Spleen (tissue), 11 donors: ENCODE results near the gene KASH5. TPM values are rescaled to one million over a fixed set of nuclear protein-coding genes. Genes with fewer than 3 reads are reported as not detected.

ENCODE experiments used
- DNase-seq: peaks from one replicate; pipeline ENCODE4 v3.0.0-alpha.2; 2020
- H3K27ac ChIP-seq, 8 donors: fragments of 200-600 bp; sonication (generic) in 7 of 8; 1 replicate in 4 of 8; 2 replicates in 4 of 8; pipeline versions ENCODE4 v1.5.0 to v1.8.0; 2016 to 2021; ENCODE audit warnings: inconsistent platforms in 4 of 8, mild to moderate bottlenecking in 4 of 8, moderate library complexity in 1 of 8
- H3K27me3 ChIP-seq, 7 donors: fragments of 200-600 bp; sonication (generic) in 6 of 7; replicated peaks in 1 of 7; 1 replicate in 4 of 7; 2 replicates in 3 of 7; pipeline versions ENCODE4 v1.5.0 to v1.8.0; 2016 to 2021; ENCODE audit warnings: inconsistent platforms in 3 of 7, mild to moderate bottlenecking in 1 of 7
- H3K36me3 ChIP-seq, 6 donors: fragments of 200-600 bp; sonication (generic) in 5 of 6; 1 replicate in 4 of 6; 2 replicates in 2 of 6; pipeline versions ENCODE4 v1.5.0 to v1.8.0; 2016 to 2021; ENCODE audit warnings: inconsistent platforms in 2 of 6
- H3K4me1 ChIP-seq, 6 donors: fragments of 200-600 bp; sonication (generic) in 5 of 6; 1 replicate in 3 of 6; 2 replicates in 3 of 6; pipeline versions ENCODE4 v1.5.0 to v1.8.0; 2016 to 2021; ENCODE audit warnings: inconsistent platforms in 3 of 6
- H3K4me3 ChIP-seq, 8 donors: fragments of 200-600 bp; sonication (generic) in 7 of 8; 1 replicate in 4 of 8; 2 replicates in 4 of 8; pipeline versions ENCODE4 v1.5.0 to v1.8.0; 2016 to 2021; ENCODE audit warnings: inconsistent platforms in 4 of 8, mild to moderate bottlenecking in 4 of 8, moderate library complexity in 2 of 8
- H3K9me3 ChIP-seq, 8 donors: fragments of 200-600 bp; sonication (generic) in 7 of 8; 1 replicate in 4 of 8; 2 replicates in 4 of 8; pipeline versions ENCODE4 v1.5.0 to v1.8.0; 2016 to 2021; ENCODE audit warnings: inconsistent platforms in 4 of 8
- CTCF ChIP-seq, 11 experiments: fragments of 200-600 bp in 7 of 11; fragments of 450-650 bp in 4 of 11; sonication (generic) in 4 of 11; IDR thresholded peaks in 8 of 11; conservative IDR thresholded peaks in 3 of 11; 1 replicate in 7 of 11; 2 replicates in 4 of 11; pipeline versions ENCODE4 v1.4.0 to v1.8.0; 2016 to 2021; ENCODE audit warnings: antibody characterized with exemption in 11 of 11, inconsistent platforms in 4 of 11, mild to moderate bottlenecking in 1 of 11
- POLR2A ChIP-seq, 3 donors: fragments of 450-650 bp; IDR thresholded peaks; one replicate each; pipeline ENCODE4 v1.5.1; 2017; ENCODE audit warnings: antibody characterized with exemption in 3 of 3, mild to moderate bottlenecking in 1 of 3
- POLR2AphosphoS5 ChIP-seq, 3 donors: sonication (generic); formaldehyde crosslinking; IDR thresholded peaks; one replicate each; pipeline ENCODE4 v1.5.1; 2017; ENCODE audit warnings: antibody characterized with exemption in 3 of 3
- WGBS, 5 donors: extraction: QIAGEN DNeasy Blood & Tissue Kit in 3 of 5; methylation state at CpG; one replicate each; pipeline versions ENCODE4 v1.1.5 to v1.1.7; 2013 to 2018; 5-methylcytosine and 5-hydroxymethylcytosine counted together
- intact Hi-C: fragments of 100-400 bp; cut with DNase I; formaldehyde crosslinking; loops from one replicate; pipeline ENCODE4 v1.15.0; 2023; ENCODE audit warnings: low total_unique reads
- polyA plus RNA-seq, 3 donors: library from polyadenylated mRNA; stranded (reverse); fragments of 200-250 nt; gene quantifications; one replicate each; pipeline ENCODE4 v1.2.1, GENCODE V29; 2013
- total RNA-seq, 7 donors: library from RNA; depleted of rRNA in 3 of 7; stranded (reverse); fragments of >200 nt in 3 of 7; fragmentation: NEBNext Ultra II Directional in 4 of 7; extraction: Animal tissue kit (Norgen Biotek cat#: 25700) in 4 of 7; gene quantifications; one replicate each; pipeline versions ENCODE4 v1.1.0 to v1.2.1, GENCODE V29; 2016 to 2021
- donor health status: healthy with polysubstance abuse.
- donor health status: DM: no; HTN: no; CAD: no; lungs with moderate emphysema.
- donor health status: DM: no; HTN: no; CAD: no.
- donor health status: Bipolar disorder and iron deficiency.
- donor health status: healthy.
- donor health status: DM: no; HTN: no; CAD: no.
- donor health status: DM: yes; HTN: yes; CAD: no.

The KASH5 gene
- total and polyA plus RNA-seq, 10 donors: 0.11 to 0.41 (median 0.26) TPM; not detected in 6

- 51 to 70% (median 68%) methylated on average over 6 to 15 of the region's 15 CpGs for WGBS, 5 donors
- TF ChIP-seq CTCF (IDR thresholded peaks at IDR 0.05 in 8 of 11, conservative IDR thresholded peaks at IDR 0.05 in 3 of 11) (no peak), POLR2AphosphoS5 (IDR thresholded peaks at IDR 0.05) (no peak), POLR2A (IDR thresholded peaks at IDR 0.05) (no peak)
- Histone ChIP-seq H3K4me3 (no peak overlapping the region), H3K27ac (no peak overlapping the region), H3K9me3 (no peaks in the 10 kb centered on the region), H3K36me3 (no peaks in the 10 kb centered on the region), H3K27me3 (peaks cover 0 to 41% (median 6%) of the 10 kb centered on the region in 7 donors), H3K4me1 (peaks cover 0 to 19% (median 6%) of the 10 kb centered on the region in 6 donors)
- intact Hi-C loops: no loop called here
- no peak for DNase-seq
These were observed 27.2 kb downstream of the KASH5 start for GRCh38 chr19:49415102-49415809.

- Histone ChIP-seq H3K36me3 (no peaks in the 10 kb centered on the region), H3K27me3 (peaks cover 0 to 46% (median 11%) of the 10 kb centered on the region in 7 donors), H3K4me1 (peaks cover 0 to 22% (median 9%) of the 10 kb centered on the region in 6 donors), H3K9me3 (no peaks in the 10 kb centered on the region), H3K4me3 (no peak overlapping the region), H3K27ac (no peak overlapping the region)
- intact Hi-C loops: no loop called here
- WGBS, 5 donors: 76 to 88% (median 83%) methylated on average over 2 of the region's 2 CpGs
- DNase-seq: no peak
- TF ChIP-seq POLR2AphosphoS5 (IDR thresholded peaks at IDR 0.05) (no peak), POLR2A (IDR thresholded peaks at IDR 0.05) (no peak), CTCF (IDR thresholded peaks at IDR 0.05 in 8 of 11, conservative IDR thresholded peaks at IDR 0.05 in 3 of 11) (no peak)
These were observed 27.8 kb downstream of the KASH5 start for GRCh38 chr19:49415810-49416200.

GRCh38 chr19:49417088-49417487, 29.0 kb downstream of the KASH5 start:
- intact Hi-C loops: no loop called here
- no peaks in the 10 kb centered on the region for H3K9me3 ChIP-seq
- WGBS, 5 donors: 74 to 86% (median 80%) methylated on average over 6 to 7 of the region's 7 CpGs
- H3K4me3 ChIP-seq: no peak overlapping the region
- peaks cover 0 to 59% (median 23%) of the 10 kb centered on the region in 7 donors for H3K27me3 ChIP-seq
- peaks cover 4 to 32% (median 21%) of the 10 kb centered on the region in 6 donors for H3K4me1 ChIP-seq
- no peak for TF ChIP-seq POLR2AphosphoS5 (IDR thresholded peaks at IDR 0.05)
- DNase-seq: no peak
- no peak overlapping the region for H3K27ac ChIP-seq
- no peaks in the 10 kb centered on the region for H3K36me3 ChIP-seq

- H3K27me3 ChIP-seq: peaks cover 5 to 73% (median 37%) of the 10 kb centered on the region in 7 donors
- DNase-seq: no peak
- TF ChIP-seq POLR2AphosphoS5 (IDR thresholded peaks at IDR 0.05) (no peak), POLR2A (IDR thresholded peaks at IDR 0.05) (no peak), CTCF (IDR thresholded peaks at IDR 0.05 in 8 of 11, conservative IDR thresholded peaks at IDR 0.05 in 3 of 11) (no peak)
- H3K4me1 ChIP-seq: peaks cover 18 to 37% (median 30%) of the 10 kb centered on the region in 6 donors
- no peak overlapping the region for H3K4me3 ChIP-seq
- H3K36me3 ChIP-seq: no peaks in the 10 kb centered on the region
- WGBS, 5 donors: 83 to 98% (median 87%) methylated on average over 5 of the region's 5 CpGs
- no peaks in the 10 kb centered on the region for H3K9me3 ChIP-seq
- intact Hi-C loops: no loop called here
- H3K27ac ChIP-seq: no peak overlapping the region
These were observed 30.5 kb downstream of the KASH5 start for GRCh38 chr19:49418511-49418910.
